HepG2 (cell line): ENCODE data around the gene LRRN3. TPM values are rescaled to one million over a fixed set of nuclear protein-coding genes. Genes with fewer than 3 reads are reported as not detected.

Experiments
- ATAC-seq: fragments of 200-7000 bp; cut with Tn5 transposase; 3 replicates; pipeline ENCODE4 v1.9.1; 2020; ENCODE audit warnings: mild to moderate bottlenecking, moderate library complexity
- BruUV-seq: library from RNA; stranded (reverse); fragments of 400-500 nt; replicated peaks from 2 replicates; lab custom pipeline; 2021; lab: Mats Ljungman, UMichigan
- CTCF ChIA-PET: fragments of 300-600 bp; formaldehyde crosslinking; extraction: SDS; loops from one replicate; lab custom pipeline; 2021; ENCODE audit warnings: low total read pairs, inconsistent platforms, low intra/inter-chr PET ratio; lab: Yijun Ruan, JAX
- POLR2A ChIA-PET: fragments of 350-600 bp; sonication (Branson Sonifier 250); formaldehyde crosslinking; loops from one replicate; lab custom pipeline; 2020; ENCODE audit warnings: antibody characterized with exemption, inconsistent platforms; lab: Yijun Ruan, JAX
- DNase-seq: peaks from one replicate; pipeline ENCODE4 v3.0.0-alpha.2; 2015; ENCODE audit warnings: low spot score
- FAIRE-seq: peaks from 3 replicates; lab custom pipeline; 2011; peaks lifted over from hg19 to GRCh38; lab: Jason Lieb, UNC
- H2AFZ ChIP-seq: one replicate; pipeline ENCODE4 v1.6.1; 2011; ENCODE audit warnings: low read length, inconsistent platforms
- H3K27ac ChIP-seq: fragments of 300-600 bp; 3 replicates; pipeline ENCODE4 v1.8.0; 2011; ENCODE audit warnings: mixed run types, mild to moderate bottlenecking, mixed read lengths, low read length, inconsistent platforms; ENCODE audit not compliant: insufficient read depth; ENCODE audit errors: extremely low read length
- H3K27me3 ChIP-seq, 2 experiments: fragments of 200-600 bp in 1 of 2; 2 replicates in 1 of 2; 3 replicates in 1 of 2; pipeline versions ENCODE4 v1.6.0 to v1.8.0; 2011; ENCODE audit warnings: low read length in 2 of 2, mild to moderate bottlenecking in 2 of 2, moderate library complexity in 2 of 2, inconsistent platforms in 1 of 2; ENCODE audit not compliant: insufficient read depth in 2 of 2, control insufficient read depth in 1 of 2
- H3K36me3 ChIP-seq, 2 experiments: fragments of 200-600 bp in 1 of 2; replicated peaks in 1 of 2; 2 replicates in 1 of 2; 3 replicates in 1 of 2; pipeline versions ENCODE4 v1.5.1 to v1.8.0; 2011; ENCODE audit warnings: low read length in 2 of 2, inconsistent platforms in 1 of 2; ENCODE audit not compliant: insufficient read depth in 2 of 2, control insufficient read depth in 1 of 2
- H3K4me1 ChIP-seq: 2 replicates; pipeline ENCODE4 v1.5.1; 2012; ENCODE audit warnings: low read length, inconsistent platforms; ENCODE audit not compliant: insufficient read depth
- H3K4me2 ChIP-seq: 2 replicates; pipeline ENCODE4 v1.6.0; 2011; ENCODE audit warnings: low read depth, low read length, inconsistent platforms
- H3K4me3 ChIP-seq, 3 experiments: fragments of 200-600 bp in 1 of 3; sonication (generic), shearing (Covaris generic) in 1 of 3; replicated peaks in 1 of 3; 2 replicates each; pipeline ENCODE4 v1.5.1; 2011 to 2016; ENCODE audit warnings: low read length in 3 of 3, inconsistent platforms in 2 of 3, low read depth in 2 of 3, mild to moderate bottlenecking in 2 of 3, control low read depth in 1 of 3, mixed read lengths in 1 of 3; ENCODE audit not compliant: insufficient read depth in 1 of 3
- H3K79me2 ChIP-seq: one replicate; pipeline ENCODE4 v1.6.1; 2011; ENCODE audit warnings: low read length, inconsistent platforms; ENCODE audit not compliant: insufficient read depth
- H3K9ac ChIP-seq: 2 replicates; pipeline ENCODE4 v1.6.0; 2011; ENCODE audit warnings: mild to moderate bottlenecking, low read depth, low read length, inconsistent platforms; ENCODE audit not compliant: insufficient read depth
- H3K9me3 ChIP-seq: 2 replicates; pipeline ENCODE4 v1.5.1; 2012; ENCODE audit warnings: mild to moderate bottlenecking, low read length
- H4K20me1 ChIP-seq: 2 replicates; pipeline ENCODE4 v1.6.0; 2011; ENCODE audit warnings: inconsistent platforms, mild to moderate bottlenecking, low read length, moderate library complexity; ENCODE audit not compliant: insufficient read depth
- KDM2A ChIP-seq: sonication (generic); formaldehyde crosslinking; IDR thresholded peaks from 2 replicates; pipeline ENCODE4 v1.4.0; 2020; ENCODE audit warnings: low read depth, missing genetic modification reagents, borderline replicate concordance
- MATR3 ChIP-seq: sonication (generic); formaldehyde crosslinking; IDR thresholded peaks from 2 replicates; pipeline ENCODE4 v1.4.0; 2020; ENCODE audit warnings: missing genetic modification reagents
- WGBS: methylation state at CpG from one replicate; pipeline ENCODE4 v1.1.6; 2017; ENCODE audit warnings: low lambda C conversion rate; 5-methylcytosine and 5-hydroxymethylcytosine counted together
- in situ Hi-C: cut with HindIII; loops from 2 replicates; pipeline ENCODE4 v1.10.0; 2017; ENCODE audit warnings: low pct_unique_long_range_greater_than_20kb; ENCODE audit not compliant: extremely low pct_ligation_motif_present
- intact Hi-C: fragments of 100-400 bp; cut with micrococcal nuclease; formaldehyde crosslinking; loops from one replicate; pipeline ENCODE4 v1.10.0; 2022; ENCODE audit not compliant: unreplicated experiment
- polyA plus RNA-seq, 8 experiments: library from polyadenylated mRNA; depleted of rRNA in 3 of 8; stranded (reverse) in 7 of 8; unstranded in 1 of 8; fragments of >200 nt; fragmentation: Illumina TruSeq in 4 of 8; extraction: Trizol in 4 of 8; gene quantifications; 2 replicates each; pipeline versions ENCODE4 v1.2.1 to v1.2.3, GENCODE V29; 2011 to 2016; ENCODE audit warnings: low read depth in 4 of 8, missing spikeins in 1 of 8, mixed read lengths in 1 of 8; ENCODE audit not compliant: insufficient read depth in 1 of 8
- total RNA-seq, 5 experiments: library from RNA; depleted of rRNA; stranded (reverse); fragments of >200 nt; fragmentation: Illumina TruSeq; extraction: Trizol; gene quantifications; 2 replicates each; pipeline ENCODE4 v1.2.3, GENCODE V29; 2016; ENCODE audit warnings: low read depth in 1 of 5
- TF ChIP-seq, protein P1 (sequence below): sonication (generic); formaldehyde crosslinking; conservative IDR thresholded peaks from 2 replicates; pipeline ENCODE4 v1.8.1; 2023; ENCODE audit warnings: missing genetic modification reagents
- TF ChIP-seq, protein P2 (sequence below): sonication (generic); formaldehyde crosslinking; IDR thresholded peaks from 2 replicates; pipeline ENCODE4 v1.5.1; 2020; ENCODE audit warnings: mild to moderate bottlenecking, missing genetic modification reagents, borderline replicate concordance
- TF ChIP-seq, protein P3 (sequence below): sonication (generic); formaldehyde crosslinking; IDR thresholded peaks from 2 replicates; pipeline ENCODE4 v1.4.0; 2020; ENCODE audit warnings: missing genetic modification reagents

LRRN3 gene
- total and polyA plus RNA-seq, 2 of the 13 experiments (the other 11 are each of a cell fraction or from before 2014, with no cell fraction given): 0.07 TPM; not detected in 1

- POLR2A ChIA-PET: no interaction called here
- Histone ChIP-seq H3K4me2 (no peak overlapping the region), H4K20me1 (no peaks in the 10 kb centered on the region; the same call in 1 of the 2 replicates), H3K9ac (no peak overlapping the region), H3K36me3 (no peaks in the 10 kb centered on the region), H3K79me2 (no peaks in the 10 kb centered on the region), H3K9me3 (no peaks in the 10 kb centered on the region), H3K4me3 (no peak overlapping the region), H3K27me3 (no peaks in the 10 kb centered on the region), H3K4me1 (no peaks in the 10 kb centered on the region), H3K27ac (no peak overlapping the region), H2AFZ (no peak overlapping the region)
- FAIRE-seq (no peak), DNase-seq (no peak), ATAC-seq (no peak)
- intact Hi-C loops: loop anchor here (5.0 to 10.0 kb wide), 2 partner anchors 260 to 468 kb away; partner anchors contain the start of gene IMMP2L
- in situ Hi-C loops: loop anchor here (5.0 to 25.0 kb wide), 3 partner anchors 393 to 1007 kb away; no protein-coding TSS in a partner anchor
- CTCF ChIA-PET: no interaction called here
- no TSS peak for BruUV-seq
- WGBS: 9% methylated on average over 1 of the region's 1 CpG
- TF ChIP-seq, protein P1, sequence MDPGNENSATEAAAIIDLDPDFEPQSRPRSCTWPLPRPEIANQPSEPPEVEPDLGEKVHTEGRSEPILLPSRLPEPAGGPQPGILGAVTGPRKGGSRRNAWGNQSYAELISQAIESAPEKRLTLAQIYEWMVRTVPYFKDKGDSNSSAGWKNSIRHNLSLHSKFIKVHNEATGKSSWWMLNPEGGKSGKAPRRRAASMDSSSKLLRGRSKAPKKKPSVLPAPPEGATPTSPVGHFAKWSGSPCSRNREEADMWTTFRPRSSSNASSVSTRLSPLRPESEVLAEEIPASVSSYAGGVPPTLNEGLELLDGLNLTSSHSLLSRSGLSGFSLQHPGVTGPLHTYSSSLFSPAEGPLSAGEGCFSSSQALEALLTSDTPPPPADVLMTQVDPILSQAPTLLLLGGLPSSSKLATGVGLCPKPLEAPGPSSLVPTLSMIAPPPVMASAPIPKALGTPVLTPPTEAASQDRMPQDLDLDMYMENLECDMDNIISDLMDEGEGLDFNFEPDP (CRISPR knock-in tag): no peak
- TF ChIP-seq KDM2A (CRISPR knock-in tag) (no peak), MATR3 (no peak)
- TF ChIP-seq, protein P2, sequence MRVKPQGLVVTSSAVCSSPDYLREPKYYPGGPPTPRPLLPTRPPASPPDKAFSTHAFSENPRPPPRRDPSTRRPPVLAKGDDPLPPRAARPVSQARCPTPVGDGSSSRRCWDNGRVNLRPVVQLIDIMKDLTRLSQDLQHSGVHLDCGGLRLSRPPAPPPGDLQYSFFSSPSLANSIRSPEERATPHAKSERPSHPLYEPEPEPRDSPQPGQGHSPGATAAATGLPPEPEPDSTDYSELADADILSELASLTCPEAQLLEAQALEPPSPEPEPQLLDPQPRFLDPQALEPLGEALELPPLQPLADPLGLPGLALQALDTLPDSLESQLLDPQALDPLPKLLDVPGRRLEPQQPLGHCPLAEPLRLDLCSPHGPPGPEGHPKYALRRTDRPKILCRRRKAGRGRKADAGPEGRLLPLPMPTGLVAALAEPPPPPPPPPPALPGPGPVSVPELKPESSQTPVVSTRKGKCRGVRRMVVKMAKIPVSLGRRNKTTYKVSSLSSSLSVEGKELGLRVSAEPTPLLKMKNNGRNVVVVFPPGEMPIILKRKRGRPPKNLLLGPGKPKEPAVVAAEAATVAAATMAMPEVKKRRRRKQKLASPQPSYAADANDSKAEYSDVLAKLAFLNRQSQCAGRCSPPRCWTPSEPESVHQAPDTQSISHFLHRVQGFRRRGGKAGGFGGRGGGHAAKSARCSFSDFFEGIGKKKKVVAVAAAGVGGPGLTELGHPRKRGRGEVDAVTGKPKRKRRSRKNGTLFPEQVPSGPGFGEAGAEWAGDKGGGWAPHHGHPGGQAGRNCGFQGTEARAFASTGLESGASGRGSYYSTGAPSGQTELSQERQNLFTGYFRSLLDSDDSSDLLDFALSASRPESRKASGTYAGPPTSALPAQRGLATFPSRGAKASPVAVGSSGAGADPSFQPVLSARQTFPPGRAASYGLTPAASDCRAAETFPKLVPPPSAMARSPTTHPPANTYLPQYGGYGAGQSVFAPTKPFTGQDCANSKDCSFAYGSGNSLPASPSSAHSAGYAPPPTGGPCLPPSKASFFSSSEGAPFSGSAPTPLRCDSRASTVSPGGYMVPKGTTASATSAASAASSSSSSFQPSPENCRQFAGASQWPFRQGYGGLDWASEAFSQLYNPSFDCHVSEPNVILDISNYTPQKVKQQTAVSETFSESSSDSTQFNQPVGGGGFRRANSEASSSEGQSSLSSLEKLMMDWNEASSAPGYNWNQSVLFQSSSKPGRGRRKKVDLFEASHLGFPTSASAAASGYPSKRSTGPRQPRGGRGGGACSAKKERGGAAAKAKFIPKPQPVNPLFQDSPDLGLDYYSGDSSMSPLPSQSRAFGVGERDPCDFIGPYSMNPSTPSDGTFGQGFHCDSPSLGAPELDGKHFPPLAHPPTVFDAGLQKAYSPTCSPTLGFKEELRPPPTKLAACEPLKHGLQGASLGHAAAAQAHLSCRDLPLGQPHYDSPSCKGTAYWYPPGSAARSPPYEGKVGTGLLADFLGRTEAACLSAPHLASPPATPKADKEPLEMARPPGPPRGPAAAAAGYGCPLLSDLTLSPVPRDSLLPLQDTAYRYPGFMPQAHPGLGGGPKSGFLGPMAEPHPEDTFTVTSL (CRISPR knock-in tag): no peak
- TF ChIP-seq, protein P3, sequence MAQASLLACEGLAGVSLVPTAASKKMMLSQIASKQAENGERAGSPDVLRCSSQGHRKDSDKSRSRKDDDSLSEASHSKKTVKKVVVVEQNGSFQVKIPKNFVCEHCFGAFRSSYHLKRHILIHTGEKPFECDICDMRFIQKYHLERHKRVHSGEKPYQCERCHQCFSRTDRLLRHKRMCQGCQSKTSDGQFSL: no peak
Observed at GRCh38 chr7:111094419-111094818, 3.5 kb downstream of the LRRN3 start.
